ENCODE results near the gene IGFBP2.

GRCh38 chr2:216616083-216616678 lies 17.0 kb upstream of the IGFBP2 start:
- TF ChIP-seq CTCF (IDR thresholded peaks at IDR 0.05): no peak
- TF ChIP-seq POLR2AphosphoS5 (IDR thresholded peaks at IDR 0.05; ENCODE audit: low read depth, low read length): no peak
- TF ChIP-seq SIN3A (IDR thresholded peaks at IDR 0.05; ENCODE audit: borderline replicate concordance, insufficient read depth, low read depth, low read length): no peak
- TF ChIP-seq, protein P1, sequence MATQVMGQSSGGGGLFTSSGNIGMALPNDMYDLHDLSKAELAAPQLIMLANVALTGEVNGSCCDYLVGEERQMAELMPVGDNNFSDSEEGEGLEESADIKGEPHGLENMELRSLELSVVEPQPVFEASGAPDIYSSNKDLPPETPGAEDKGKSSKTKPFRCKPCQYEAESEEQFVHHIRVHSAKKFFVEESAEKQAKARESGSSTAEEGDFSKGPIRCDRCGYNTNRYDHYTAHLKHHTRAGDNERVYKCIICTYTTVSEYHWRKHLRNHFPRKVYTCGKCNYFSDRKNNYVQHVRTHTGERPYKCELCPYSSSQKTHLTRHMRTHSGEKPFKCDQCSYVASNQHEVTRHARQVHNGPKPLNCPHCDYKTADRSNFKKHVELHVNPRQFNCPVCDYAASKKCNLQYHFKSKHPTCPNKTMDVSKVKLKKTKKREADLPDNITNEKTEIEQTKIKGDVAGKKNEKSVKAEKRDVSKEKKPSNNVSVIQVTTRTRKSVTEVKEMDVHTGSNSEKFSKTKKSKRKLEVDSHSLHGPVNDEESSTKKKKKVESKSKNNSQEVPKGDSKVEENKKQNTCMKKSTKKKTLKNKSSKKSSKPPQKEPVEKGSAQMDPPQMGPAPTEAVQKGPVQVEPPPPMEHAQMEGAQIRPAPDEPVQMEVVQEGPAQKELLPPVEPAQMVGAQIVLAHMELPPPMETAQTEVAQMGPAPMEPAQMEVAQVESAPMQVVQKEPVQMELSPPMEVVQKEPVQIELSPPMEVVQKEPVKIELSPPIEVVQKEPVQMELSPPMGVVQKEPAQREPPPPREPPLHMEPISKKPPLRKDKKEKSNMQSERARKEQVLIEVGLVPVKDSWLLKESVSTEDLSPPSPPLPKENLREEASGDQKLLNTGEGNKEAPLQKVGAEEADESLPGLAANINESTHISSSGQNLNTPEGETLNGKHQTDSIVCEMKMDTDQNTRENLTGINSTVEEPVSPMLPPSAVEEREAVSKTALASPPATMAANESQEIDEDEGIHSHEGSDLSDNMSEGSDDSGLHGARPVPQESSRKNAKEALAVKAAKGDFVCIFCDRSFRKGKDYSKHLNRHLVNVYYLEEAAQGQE (IDR thresholded peaks at IDR 0.05; ENCODE audit: insufficient read depth in 1 of 2, low read depth in 2 of 2, low read length in 1 of 2): no peak
